ENCODE results near the gene RPE.

Gene RPE

GRCh38 chr2:210003359-210003758, 921 bp downstream of the RPE start:
- no peak for DNase-seq

DNA sequence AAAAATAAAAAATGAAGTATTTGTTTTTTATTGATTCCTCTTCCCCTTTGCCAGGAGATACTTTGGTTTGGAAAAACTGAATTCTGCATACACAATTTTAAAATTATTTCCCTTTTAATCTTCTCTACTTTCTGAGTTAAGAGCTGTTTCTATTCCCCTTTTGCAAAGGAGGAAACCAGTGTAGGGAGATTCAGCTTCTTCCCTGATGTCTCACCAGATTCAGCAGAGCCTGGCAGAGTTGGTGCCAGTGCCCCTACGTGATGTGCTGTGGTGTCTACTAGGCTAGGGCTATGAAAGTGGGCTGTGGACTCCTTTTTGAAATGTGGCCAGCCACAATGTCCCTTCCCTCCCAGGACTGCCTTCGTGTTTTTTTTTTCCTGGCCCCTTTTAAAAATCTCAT, 2.4 kb downstream of the RPE start:
- no peak for DNase-seq

GRCh38 chr2:210007895-210008294, 5.5 kb downstream of the RPE start:
- DNase-seq, result no peak

DNA sequence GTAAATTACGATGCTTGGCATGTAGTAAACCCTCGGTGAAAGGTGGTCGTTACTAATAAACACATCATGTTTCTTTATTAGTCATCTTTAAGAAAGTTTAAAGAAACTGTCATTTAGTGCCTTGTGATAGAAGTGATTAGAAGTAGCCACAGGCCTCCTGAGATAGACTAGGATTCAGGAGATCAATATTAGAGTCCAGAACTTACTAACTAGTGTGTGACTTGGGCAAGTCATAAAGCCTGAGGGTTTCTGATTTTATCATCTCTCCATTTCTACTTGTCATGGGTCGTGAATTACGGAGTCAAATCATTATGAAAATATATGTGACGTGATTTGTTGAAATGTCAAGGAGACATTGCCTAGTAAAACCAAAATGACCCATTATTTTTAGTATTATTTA, 6.7 kb downstream of the RPE start:
- DNase-seq, result no peak

DNA sequence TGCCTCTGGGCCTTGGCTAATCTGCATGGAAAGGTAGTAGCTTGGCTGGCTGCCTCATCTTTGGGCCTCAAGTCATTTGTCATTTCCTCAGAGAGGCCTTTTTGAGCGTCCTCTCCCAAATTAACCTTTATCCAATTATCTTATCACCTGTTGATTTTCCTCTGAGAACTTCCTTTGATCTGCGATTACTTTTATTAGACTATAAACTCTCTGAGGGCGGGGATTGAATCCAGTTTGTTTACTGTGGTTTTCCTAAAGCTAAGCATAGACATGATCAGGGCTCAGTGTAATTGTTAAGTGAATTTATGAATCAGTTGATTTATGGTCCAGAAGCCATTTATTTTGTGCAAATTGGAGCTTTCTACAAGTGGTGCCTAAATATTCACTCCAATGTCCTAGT, 7.5 kb downstream of the RPE start:
- no peak for DNase-seq

DNA sequence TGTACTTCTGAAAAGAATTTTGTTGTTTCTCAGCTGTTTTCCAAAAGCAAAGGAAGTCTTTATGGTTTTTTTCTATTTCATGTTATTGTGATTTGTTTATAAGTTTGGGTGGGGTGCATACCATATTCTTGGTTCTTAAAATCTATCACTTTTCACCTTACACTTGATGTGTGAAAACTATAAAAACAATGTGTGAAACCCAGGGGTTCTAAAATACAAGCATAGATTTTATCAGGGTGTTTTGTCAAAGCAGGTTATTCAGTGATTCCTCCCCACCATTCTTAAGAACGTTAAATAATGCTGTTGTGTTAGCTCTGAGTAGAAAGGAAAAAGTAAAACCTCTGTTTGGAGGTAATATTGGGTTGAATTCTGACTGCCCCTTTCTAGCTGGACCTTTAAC, 17.7 kb downstream of the RPE start:
- no peak for DNase-seq

- no peak for DNase-seq
Measured at GRCh38 chr2:210022824-210023223, 20.4 kb downstream of the RPE start.

DNA sequence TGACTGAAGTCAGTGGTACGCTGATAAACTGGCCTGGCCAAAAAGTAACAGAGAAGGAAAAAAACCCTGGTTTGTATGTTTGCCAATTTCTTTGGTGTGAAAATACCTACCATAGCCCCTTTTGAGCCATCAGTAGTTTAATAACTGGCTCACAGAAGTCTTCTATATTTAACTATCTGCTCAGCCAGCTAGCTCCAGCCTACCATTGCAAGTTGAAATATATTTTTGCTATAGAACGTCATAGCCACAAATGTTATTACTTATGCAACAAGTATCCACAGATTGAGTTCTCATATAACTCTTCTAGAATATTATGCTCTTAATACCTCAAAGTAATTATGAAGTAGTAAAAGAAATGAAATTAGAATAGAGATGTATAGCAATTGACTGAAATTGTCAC, 25.2 kb downstream of the RPE start:
- DNase-seq, result no peak

DNA sequence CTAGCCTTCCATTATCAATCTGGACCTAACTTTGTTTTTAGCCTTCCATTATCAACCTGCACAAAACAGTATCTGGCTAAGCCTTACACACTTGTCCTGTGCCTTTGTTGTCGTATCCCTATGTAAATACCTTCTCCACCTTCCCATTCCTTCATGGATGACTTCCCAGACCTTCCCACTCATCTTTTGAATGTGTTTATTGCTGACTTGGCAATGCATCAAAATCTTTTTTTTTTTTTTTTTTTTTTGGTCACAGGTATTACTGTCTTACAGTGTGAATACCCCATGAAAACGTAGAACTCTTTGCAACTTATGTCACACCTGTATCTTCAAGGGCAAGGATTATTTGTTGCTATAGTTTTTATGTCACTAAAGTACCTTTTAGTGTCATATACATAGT, 25.7 kb downstream of the RPE start:
- DNase-seq, result no peak

DNA sequence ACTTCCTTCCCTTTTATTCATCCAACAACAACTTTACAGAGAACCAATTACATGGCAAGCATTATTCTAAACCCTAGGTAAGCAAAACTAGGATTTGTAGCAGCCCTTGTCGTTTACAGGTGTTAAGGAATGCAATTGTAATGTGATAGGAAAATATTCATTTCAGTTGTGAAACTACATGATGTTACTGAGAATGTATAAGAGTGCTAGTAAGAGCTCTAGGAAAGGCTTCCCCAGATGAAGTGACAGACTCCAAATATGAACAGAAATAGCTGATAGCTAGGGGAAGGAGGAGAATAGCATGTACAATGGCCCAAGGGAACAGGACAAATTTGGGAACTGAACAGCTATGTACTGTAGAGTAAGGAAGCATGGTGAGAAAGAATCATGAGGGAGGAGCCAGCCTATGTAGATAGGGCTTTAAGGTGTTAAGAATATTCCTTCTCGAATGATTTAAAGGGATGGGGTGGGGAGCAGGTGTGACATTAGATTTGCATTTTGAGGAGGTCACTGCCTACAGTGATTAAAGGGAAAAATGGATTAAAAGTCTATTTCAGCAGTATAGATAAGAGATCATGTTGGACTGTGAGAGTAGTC, 31.7 kb downstream of the RPE start:
- DNase-seq, result no peak

- no peak for DNase-seq
Measured at GRCh38 chr2:210035679-210036078, 33.2 kb downstream of the RPE start.

- no peak for DNase-seq
Measured at GRCh38 chr2:210038078-210038477, 35.6 kb downstream of the RPE start.

- DNase-seq, result no peak
Measured at GRCh38 chr2:210046851-210047500, 44.5 kb downstream of the RPE start.

DNA sequence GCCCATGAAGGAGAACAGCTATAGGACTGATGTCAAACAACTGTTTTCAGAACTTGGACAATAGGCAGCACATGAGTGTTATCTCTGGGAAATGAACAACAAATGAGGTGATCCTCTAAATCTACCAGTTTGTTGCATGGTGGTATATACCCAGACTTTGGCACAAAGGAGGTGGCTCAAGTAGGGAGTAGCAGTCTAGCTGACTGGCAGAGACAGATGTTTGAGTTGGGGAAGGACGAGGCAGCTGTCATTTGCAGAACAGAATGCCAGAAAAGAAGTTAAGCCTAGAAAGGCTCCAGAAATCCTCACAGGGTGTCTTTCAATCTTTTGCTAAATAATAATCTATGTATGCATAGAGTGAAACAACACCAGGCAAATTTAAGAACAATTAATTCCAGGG, 47.4 kb downstream of the RPE start:
- DNase-seq, result no peak

DNA sequence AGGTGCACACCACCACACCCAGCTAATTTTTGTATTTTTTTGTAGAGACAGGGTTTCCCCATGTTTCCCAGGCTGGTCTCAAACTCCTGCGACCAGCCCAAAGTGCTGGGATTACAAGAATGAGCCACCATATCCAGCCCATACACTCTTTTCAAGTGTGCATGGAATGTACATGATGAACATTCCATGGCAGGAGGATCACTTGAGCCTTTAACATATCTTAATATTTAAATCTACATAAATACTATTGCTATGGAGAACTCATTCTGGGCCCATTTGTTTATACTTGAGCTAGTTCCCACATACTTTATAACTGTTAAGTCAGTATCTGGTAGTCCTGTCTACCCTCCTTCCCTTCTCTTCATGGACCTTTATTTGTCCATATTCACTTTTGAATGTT, 48.4 kb downstream of the RPE start:
- DNase-seq, result no peak

GRCh38 chr2:210054696-210055095, 52.3 kb downstream of the RPE start:
- no peak for DNase-seq

DNA sequence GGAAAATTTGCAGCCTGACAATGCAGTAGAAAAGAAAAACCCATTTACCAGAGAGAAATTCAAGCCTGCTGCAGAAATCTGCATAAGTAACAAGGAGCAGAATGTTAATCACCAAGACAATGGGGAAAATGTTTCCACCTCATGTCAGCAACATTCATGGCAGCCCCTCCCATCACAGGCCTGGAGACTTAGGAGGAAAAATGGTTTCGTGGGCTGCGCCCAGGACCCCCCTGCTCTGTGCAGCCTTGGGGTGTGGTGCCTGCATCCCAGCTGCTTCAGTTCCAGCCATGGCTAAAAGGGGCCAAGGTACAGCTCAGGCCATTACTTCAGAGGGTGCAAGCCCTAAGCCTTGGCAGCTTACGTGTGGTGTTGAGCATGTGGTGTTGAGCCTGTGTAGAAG, 53.4 kb downstream of the RPE start:
- no peak for DNase-seq

DNA sequence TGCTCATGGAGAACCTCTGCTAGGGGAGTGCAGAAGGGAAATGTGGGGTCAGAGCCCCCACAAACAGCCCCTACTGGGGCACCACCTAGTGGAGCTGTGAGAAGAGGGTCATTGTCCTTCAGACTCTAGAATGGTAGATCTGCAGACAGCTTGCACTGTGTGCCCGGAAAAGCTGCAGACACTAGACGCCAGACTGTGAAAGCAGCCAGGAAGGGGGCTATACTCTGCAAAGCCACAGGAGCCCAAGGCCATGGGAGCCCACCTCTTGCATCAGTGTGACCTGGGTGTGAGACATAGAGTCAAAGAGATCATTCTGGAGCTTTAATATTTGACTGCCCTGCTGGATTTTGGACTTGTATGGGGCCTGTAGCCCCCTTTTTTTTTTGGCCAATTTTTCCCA, 60.9 kb downstream of the RPE start:
- DNase-seq, result no peak

Data from stimulated activated naive CD4-positive, alpha-beta T cell (primary cell).